GM06990 (cell line): ENCODE measurements around the gene NAT16.

Experiments
- DNase-seq: peaks from one replicate; pipeline ENCODE4 v3.0.0-alpha.2; 2011; ENCODE audit not compliant: insufficient read length; ENCODE audit errors: extremely low read depth
- H3K27me3 ChIP-seq: replicated peaks from 2 replicates; pipeline ENCODE4 v1.6.0; 2011; ENCODE audit warnings: low read length; ENCODE audit not compliant: control insufficient read depth, insufficient read depth
- H3K36me3 ChIP-seq: 2 replicates; pipeline ENCODE4 v1.5.1; 2011; ENCODE audit warnings: low read length; ENCODE audit not compliant: control insufficient read depth, insufficient read depth
- H3K4me3 ChIP-seq: replicated peaks from 2 replicates; pipeline ENCODE4 v1.5.1; 2011; ENCODE audit warnings: low read depth, mild to moderate bottlenecking, control low read depth, low read length
- TF ChIP-seq, protein P1 (sequence below): IDR thresholded peaks from 2 replicates; pipeline ENCODE4 v1.5.1; 2011; ENCODE audit warnings: low read length, control low read depth, mild to moderate bottlenecking, inconsistent platforms; ENCODE audit not compliant: insufficient read depth, poor library complexity, severe bottlenecking

NAT16 gene

DNA sequence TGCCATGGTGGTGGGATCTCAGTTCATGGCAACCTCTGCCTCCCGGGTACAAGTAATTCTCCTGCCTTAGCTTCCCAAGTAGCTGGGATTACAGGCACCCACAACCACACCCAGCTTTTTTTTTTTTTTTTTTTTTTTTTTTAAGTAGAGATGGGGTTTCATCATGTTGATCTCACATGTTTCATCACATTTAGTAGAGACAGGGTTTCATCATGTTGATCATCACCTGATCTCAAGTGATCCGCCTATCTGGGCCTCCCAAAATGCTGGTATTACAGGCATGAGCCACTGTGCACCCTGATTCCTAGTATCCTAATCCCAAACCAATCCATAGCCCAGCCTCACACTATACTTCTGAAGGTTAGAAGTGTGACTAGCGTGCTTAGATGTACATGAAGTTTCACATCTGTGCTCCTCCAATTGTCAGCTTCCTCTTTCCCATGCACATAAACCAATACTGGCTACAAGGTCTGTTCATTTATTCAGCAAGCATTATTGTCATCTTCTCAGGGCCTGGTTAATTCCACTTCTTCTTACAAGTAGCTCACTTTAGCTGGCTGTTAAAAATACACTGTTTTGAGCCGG lies 6.8 kb upstream of the NAT16 start:
- H3K27me3 ChIP-seq: no peaks in the 10 kb centered on the region
- no peaks in the 10 kb centered on the region for H3K36me3 ChIP-seq
- DNase-seq: no peak
- no peak overlapping the region for H3K4me3 ChIP-seq
- TF ChIP-seq, protein P1, sequence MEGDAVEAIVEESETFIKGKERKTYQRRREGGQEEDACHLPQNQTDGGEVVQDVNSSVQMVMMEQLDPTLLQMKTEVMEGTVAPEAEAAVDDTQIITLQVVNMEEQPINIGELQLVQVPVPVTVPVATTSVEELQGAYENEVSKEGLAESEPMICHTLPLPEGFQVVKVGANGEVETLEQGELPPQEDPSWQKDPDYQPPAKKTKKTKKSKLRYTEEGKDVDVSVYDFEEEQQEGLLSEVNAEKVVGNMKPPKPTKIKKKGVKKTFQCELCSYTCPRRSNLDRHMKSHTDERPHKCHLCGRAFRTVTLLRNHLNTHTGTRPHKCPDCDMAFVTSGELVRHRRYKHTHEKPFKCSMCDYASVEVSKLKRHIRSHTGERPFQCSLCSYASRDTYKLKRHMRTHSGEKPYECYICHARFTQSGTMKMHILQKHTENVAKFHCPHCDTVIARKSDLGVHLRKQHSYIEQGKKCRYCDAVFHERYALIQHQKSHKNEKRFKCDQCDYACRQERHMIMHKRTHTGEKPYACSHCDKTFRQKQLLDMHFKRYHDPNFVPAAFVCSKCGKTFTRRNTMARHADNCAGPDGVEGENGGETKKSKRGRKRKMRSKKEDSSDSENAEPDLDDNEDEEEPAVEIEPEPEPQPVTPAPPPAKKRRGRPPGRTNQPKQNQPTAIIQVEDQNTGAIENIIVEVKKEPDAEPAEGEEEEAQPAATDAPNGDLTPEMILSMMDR: no peak

DNA sequence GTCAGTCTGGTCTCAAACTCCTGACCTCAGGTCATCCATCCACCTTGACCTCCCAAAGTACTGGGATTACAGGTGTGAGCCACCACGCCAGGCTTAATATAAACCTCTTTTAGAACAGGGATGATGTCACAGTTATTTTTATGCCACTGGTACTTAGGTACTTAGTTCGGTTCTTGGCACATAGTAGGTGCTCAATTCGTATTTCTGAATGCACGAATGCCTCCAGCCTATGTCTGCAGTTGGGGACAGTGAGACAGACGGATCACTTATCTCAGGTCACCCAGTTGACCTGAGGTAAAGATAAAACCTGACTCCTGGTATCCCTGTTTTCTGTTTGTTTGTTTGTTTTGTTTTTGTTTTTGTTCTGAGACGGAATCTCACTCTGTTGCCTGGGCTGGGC lies 6.1 kb upstream of the NAT16 start:
- DNase-seq: no peak
- no peaks in the 10 kb centered on the region for H3K27me3 ChIP-seq

DNA sequence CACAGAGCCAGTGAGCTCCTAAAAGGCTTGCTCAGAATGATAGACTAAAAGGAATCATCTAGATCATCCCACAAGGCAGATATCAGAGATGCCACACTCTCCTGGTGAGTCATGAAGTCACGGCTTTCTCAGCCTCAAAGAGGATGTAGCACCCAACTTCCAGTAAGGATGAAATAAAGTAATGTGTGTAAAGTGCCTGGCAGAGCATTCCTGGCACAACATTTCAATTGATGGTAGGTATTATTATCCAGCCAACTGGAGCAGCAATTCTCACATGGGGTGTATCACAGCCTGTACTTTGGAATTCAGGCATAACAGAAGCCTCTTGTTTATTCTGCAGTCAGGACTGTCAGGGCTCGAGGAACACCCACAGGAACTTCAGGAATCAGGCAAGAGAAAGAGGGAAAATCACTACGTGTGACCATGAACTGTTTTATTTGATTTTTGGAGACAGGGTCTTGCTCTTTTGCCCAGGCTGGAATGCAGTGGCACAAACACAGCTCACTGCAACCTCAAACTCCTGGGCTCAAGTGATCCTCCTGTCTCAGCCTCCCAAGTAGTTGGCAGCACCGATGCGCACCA lies 5.3 kb upstream of the NAT16 start:
- TF ChIP-seq, protein P1: no peak
- Histone ChIP-seq H3K4me3 (no peak overlapping the region), H3K36me3 (no peaks in the 10 kb centered on the region), H3K27me3 (no peaks in the 10 kb centered on the region; the same call in 1 of the 2 replicates)
- no peak for DNase-seq

More for the DNA sequence above, 6.1 kb upstream of the NAT16 start:
- Histone ChIP-seq H3K4me3 (no peak overlapping the region), H3K36me3 (no peaks in the 10 kb centered on the region)
- TF ChIP-seq, protein P1: no peak

DNA sequence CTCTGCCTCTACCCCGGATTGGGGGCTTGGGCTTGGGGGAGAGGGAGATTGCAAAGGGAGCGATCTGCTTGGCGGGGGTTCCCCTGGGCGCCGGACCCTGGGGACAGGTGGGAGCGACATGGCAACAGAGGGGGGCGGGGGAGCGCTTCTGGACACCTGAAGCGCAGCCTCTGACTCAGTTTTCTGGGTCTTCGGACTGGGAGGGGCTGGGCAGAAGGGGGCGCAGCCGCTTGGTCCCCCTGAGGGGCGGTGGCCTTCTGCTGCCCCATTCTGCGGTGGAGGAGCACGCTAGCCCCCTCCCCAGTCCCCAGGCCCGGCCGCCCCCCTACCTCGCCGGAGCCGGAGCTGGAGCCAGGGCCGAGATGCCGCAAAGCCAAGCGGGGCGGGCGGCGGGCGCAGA lies 380 bp downstream of the NAT16 start:
- Histone ChIP-seq H3K36me3 (no peaks in the 10 kb centered on the region), H3K27me3 (peaks cover 1% of the 10 kb centered on the region; the same call in 1 of the 2 replicates), H3K4me3 (no peak overlapping the region)
- TF ChIP-seq, protein P1: no peak
- DNase-seq: no peak

DNA sequence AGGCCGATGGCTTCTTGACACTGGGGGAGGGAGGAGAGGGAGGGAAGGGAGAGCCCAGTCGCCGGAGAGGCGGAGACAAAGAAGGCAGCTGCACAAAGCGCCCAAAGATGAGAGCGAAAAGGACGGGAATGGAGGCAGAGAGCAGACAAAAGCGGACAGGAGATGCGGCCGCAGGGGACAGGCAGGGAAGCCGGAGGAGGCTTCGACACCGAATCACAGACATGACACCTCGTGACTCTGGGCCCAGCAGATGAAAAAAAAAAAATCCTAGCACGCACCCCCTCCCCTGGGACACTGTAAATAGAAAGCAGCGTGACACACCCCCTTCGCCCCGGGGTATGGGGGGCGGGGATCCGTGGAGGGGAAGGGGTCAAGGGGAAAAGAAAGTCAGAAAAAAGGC lies 976 bp downstream of the NAT16 start:
- Histone ChIP-seq H3K36me3 (no peaks in the 10 kb centered on the region), H3K4me3 (no peak overlapping the region), H3K27me3 (peaks cover 1% of the 10 kb centered on the region; the same call in 1 of the 2 replicates)
- no peak for DNase-seq
- TF ChIP-seq, protein P1: no peak
